ENCODE results near the gene OR2M7.
A peak's percentile ranks its signal among the peaks of the same experiment; 100 is the strongest.

OR2M7 gene

GRCh38 chr1:248366609-248367008 lies 42.2 kb upstream of the OR2M7 start:
- peak overlapping the region; percentile 15; the same call in 1 of the 2 replicates for H3K4me2 ChIP-seq (ENCODE audit: low read depth, low read length)
- no peaks in the 10 kb centered on the region for H4K20me1 ChIP-seq (ENCODE audit: insufficient read depth, low read length)
- no peak overlapping the region for H3K27ac ChIP-seq (ENCODE audit: low read length)
- no peaks in the 10 kb centered on the region for H3K9me2 ChIP-seq (replicated peaks; ENCODE audit: insufficient read depth, low read length)
- no peaks in the 10 kb centered on the region for H3K27me3 ChIP-seq (replicated peaks; ENCODE audit: insufficient read depth, low read length)
- no peaks in the 10 kb centered on the region for H3K79me2 ChIP-seq (ENCODE audit: low read length)
- TF ChIP-seq EZH2phosphoT487 (IDR thresholded peaks at IDR 0.05; ENCODE audit: low read length), result no peak
- no peaks in the 10 kb centered on the region for H3F3A ChIP-seq (ENCODE audit: insufficient read depth, low read length)
- no peak overlapping the region for H3K9ac ChIP-seq (ENCODE audit: low read length)
- H3K36me3 ChIP-seq (replicated peaks; ENCODE audit: insufficient read depth, low read length), result no peaks in the 10 kb centered on the region
- peak; percentile 52 for DNase-seq
- no peak overlapping the region for H3K4me3 ChIP-seq (ENCODE audit: low read length)
- no peaks in the 10 kb centered on the region for H3K9me3 ChIP-seq (replicated peaks; ENCODE audit: insufficient read depth, low read length)
- H3K4me1 ChIP-seq (ENCODE audit: low read length), result no peaks in the 10 kb centered on the region
- H2AFZ ChIP-seq (ENCODE audit: low read length), result no peak overlapping the region

- no peak within 1 kb of the TSS for H3K9ac ChIP-seq (ENCODE audit: low read length)
- no peaks in the 10 kb centered on the region for H3K4me1 ChIP-seq (ENCODE audit: low read length)
- TF ChIP-seq CTCF (IDR thresholded peaks at IDR 0.05; ENCODE audit: low read length) (no peak), EZH2phosphoT487 (IDR thresholded peaks at IDR 0.05; ENCODE audit: low read length) (no peak)
- no peak for DNase-seq
- H3K4me3 ChIP-seq (ENCODE audit: low read length), result no peak within 1 kb of the TSS
- no peak within 1 kb of the TSS for H3K4me2 ChIP-seq (ENCODE audit: low read depth, low read length)
- no peaks in the 10 kb centered on the region for H3K9me2 ChIP-seq (replicated peaks; ENCODE audit: insufficient read depth, low read length)
- H3K9me3 ChIP-seq (replicated peaks; ENCODE audit: insufficient read depth, low read length), result no peaks in the 10 kb centered on the region
- no peaks in the 10 kb centered on the region for H4K20me1 ChIP-seq (ENCODE audit: insufficient read depth, low read length)
- no peaks in the 10 kb centered on the region for H3K79me2 ChIP-seq (ENCODE audit: low read length)
- no peaks in the 10 kb centered on the region for H3K36me3 ChIP-seq (replicated peaks; ENCODE audit: insufficient read depth, low read length)
- H3K27ac ChIP-seq (ENCODE audit: low read length), result no peak within 1 kb of the TSS
- no peaks in the 10 kb centered on the region for H3K27me3 ChIP-seq (replicated peaks; ENCODE audit: insufficient read depth, low read length)
- no peaks in the 10 kb centered on the region for H3F3A ChIP-seq (ENCODE audit: insufficient read depth, low read length)
- H2AFZ ChIP-seq (ENCODE audit: low read length), result no peak within 1 kb of the TSS
These were observed 36.9 kb upstream of the OR2M7 start, which contains the start of gene OR2T4 for GRCh38 chr1:248361121-248361715. Gene OR2T4 (plus strand): TSS chr1:248361665. CDS start chr1:248361665, 0 bp downstream.

- DNase-seq, result no peak
- Histone ChIP-seq H3K27ac (ENCODE audit: low read length) (no peak overlapping the region), H3K27me3 (replicated peaks; ENCODE audit: insufficient read depth, low read length) (no peaks in the 10 kb centered on the region), H3K9ac (ENCODE audit: low read length) (no peak overlapping the region), H3K36me3 (replicated peaks; ENCODE audit: insufficient read depth, low read length) (no peaks in the 10 kb centered on the region), H3K4me1 (ENCODE audit: low read length) (no peaks in the 10 kb centered on the region), H3K79me2 (ENCODE audit: low read length) (no peaks in the 10 kb centered on the region), H3K4me2 (ENCODE audit: low read depth, low read length) (no peak overlapping the region), H3K4me3 (ENCODE audit: low read length) (no peak overlapping the region), H3K9me2 (replicated peaks; ENCODE audit: insufficient read depth, low read length) (no peaks in the 10 kb centered on the region), H2AFZ (ENCODE audit: low read length) (no peak overlapping the region), H3K9me3 (replicated peaks; ENCODE audit: insufficient read depth, low read length) (no peaks in the 10 kb centered on the region), H3F3A (ENCODE audit: insufficient read depth, low read length) (no peaks in the 10 kb centered on the region), H4K20me1 (ENCODE audit: insufficient read depth, low read length) (no peaks in the 10 kb centered on the region)
- TF ChIP-seq EZH2 (optimal IDR thresholded peaks at IDR 0.05; ENCODE audit: low read depth, low read length) (no peak), EZH2phosphoT487 (IDR thresholded peaks at IDR 0.05; ENCODE audit: low read length) (no peak), CTCF (IDR thresholded peaks at IDR 0.05; ENCODE audit: low read length) (no peak)
These were observed 35.0 kb upstream of the OR2M7 start for GRCh38 chr1:248359415-248359814.

GRCh38 chr1:248348475-248348874 lies 24.1 kb upstream of the OR2M7 start, which contains the start of gene OR14C36:
Gene OR14C36 (plus strand): TSS chr1:248348775. CDS start chr1:248348775, 0 bp downstream.
- TF ChIP-seq EZH2 (optimal IDR thresholded peaks at IDR 0.05; ENCODE audit: low read depth, low read length), result no peak
- TF ChIP-seq EZH2phosphoT487 (IDR thresholded peaks at IDR 0.05; ENCODE audit: low read length), result no peak
- TF ChIP-seq CTCF (IDR thresholded peaks at IDR 0.05; ENCODE audit: low read length), result no peak
- Histone ChIP-seq H3F3A (ENCODE audit: insufficient read depth, low read length) (no peaks in the 10 kb centered on the region), H3K4me3 (ENCODE audit: low read length) (no peak within 1 kb of the TSS), H3K4me1 (ENCODE audit: low read length) (no peaks in the 10 kb centered on the region), H3K9me2 (replicated peaks; ENCODE audit: insufficient read depth, low read length) (no peaks in the 10 kb centered on the region), H3K27ac (ENCODE audit: low read length) (no peak within 1 kb of the TSS), H2AFZ (ENCODE audit: low read length) (0 out of 2 replicates have a peak within 1 kb of the TSS, but pooled peaks have one; percentile 14), H4K20me1 (ENCODE audit: insufficient read depth, low read length) (no peaks in the 10 kb centered on the region), H3K9ac (ENCODE audit: low read length) (no peak within 1 kb of the TSS), H3K27me3 (replicated peaks; ENCODE audit: insufficient read depth, low read length) (no peaks in the 10 kb centered on the region), H3K36me3 (replicated peaks; ENCODE audit: insufficient read depth, low read length) (no peaks in the 10 kb centered on the region), H3K9me3 (replicated peaks; ENCODE audit: insufficient read depth, low read length) (no peaks in the 10 kb centered on the region), H3K4me2 (ENCODE audit: low read depth, low read length) (no peak within 1 kb of the TSS), H3K79me2 (ENCODE audit: low read length) (no peaks in the 10 kb centered on the region)
- no peak for DNase-seq
